GM19023 (cell line): ENCODE measurements around the gene TRAK1.

Experiments used
- ATAC-seq: cut with Tn5 transposase; IDR thresholded peaks from one replicate; pipeline ENCODE4 v1.9.1; 2021; ENCODE audit warnings: mild to moderate bottlenecking, moderate library complexity; ENCODE audit not compliant: unreplicated experiment

The TRAK1 gene

GRCh38 chr3:42175386-42176240, 84.5 kb downstream of the TRAK1 start:
- ATAC-seq, result no peak

GRCh38 chr3:42176242-42177034, 85.3 kb downstream of the TRAK1 start:
- ATAC-seq, result no peak

- ATAC-seq, result no peak
These were observed 86.1 kb downstream of the TRAK1 start for GRCh38 chr3:42177068-42177800.

- ATAC-seq, result no peak
These were observed 86.6 kb downstream of the TRAK1 start for GRCh38 chr3:42177801-42178150.

- no peak for ATAC-seq
These were observed 88.1 kb downstream of the TRAK1 start for GRCh38 chr3:42179110-42179725.

- ATAC-seq, result no peak
These were observed 89.7 kb downstream of the TRAK1 start for GRCh38 chr3:42180901-42181300.

GRCh38 chr3:42182555-42182954, 91.4 kb downstream of the TRAK1 start:
- ATAC-seq, result no peak

- ATAC-seq, result no peak
These were observed 93.0 kb downstream of the TRAK1 start for GRCh38 chr3:42183991-42184632.

- no peak for ATAC-seq
These were observed 93.7 kb downstream of the TRAK1 start for GRCh38 chr3:42184651-42185443.

GRCh38 chr3:42187936-42188335, 96.8 kb downstream of the TRAK1 start:
- no peak for ATAC-seq

- no peak for ATAC-seq
These were observed 97.2 kb downstream of the TRAK1 start for GRCh38 chr3:42188376-42188775.

- ATAC-seq, result no peak
These were observed 97.9 kb downstream of the TRAK1 start for GRCh38 chr3:42189001-42189460.

- ATAC-seq, result no peak
These were observed 98.6 kb downstream of the TRAK1 start for GRCh38 chr3:42189736-42190135.

- ATAC-seq, result no peak
These were observed 99.7 kb downstream of the TRAK1 start for GRCh38 chr3:42190701-42191442.

- ATAC-seq, result no peak
These were observed 100.2 kb downstream of the TRAK1 start for GRCh38 chr3:42191443-42191747.

GRCh38 chr3:42192334-42193200, 101.4 kb downstream of the TRAK1 start:
- peak; percentile 42 for ATAC-seq

GRCh38 chr3:42194943-42195510, 103.9 kb downstream of the TRAK1 start:
- ATAC-seq, result no peak

- ATAC-seq, result peak; percentile 69
These were observed 104.7 kb downstream of the TRAK1 start for GRCh38 chr3:42195879-42196330.
